ACC112 (cell line): ENCODE measurements around the gene SLC35G3.

Experiments
- H2AFZ ChIP-seq: fragments of 200-600 bp; sonication (generic); one replicate; pipeline ENCODE4 v1.6.0; 2017; ENCODE audit warnings: antibody characterized with exemption, low read length; ENCODE audit not compliant: unreplicated experiment
- H3K27ac ChIP-seq: fragments of 200-600 bp; sonication (generic); 2 replicates; pipeline ENCODE4 v1.5.1; 2014; ENCODE audit warnings: low read depth, mild to moderate bottlenecking, antibody characterized with exemption, low read length, moderate library complexity
- H3K27me3 ChIP-seq: fragments of 200-600 bp; sonication (generic); 2 replicates; pipeline ENCODE4 v1.6.1; 2014; ENCODE audit warnings: mild to moderate bottlenecking, antibody characterized with exemption, low read length, moderate library complexity, mixed read lengths; ENCODE audit not compliant: insufficient read depth
- H3K36me3 ChIP-seq: fragments of 200-600 bp; sonication (generic); 2 replicates; pipeline ENCODE4 v1.6.1; 2016; ENCODE audit warnings: mild to moderate bottlenecking, antibody characterized with exemption, low read length, moderate library complexity, mixed read lengths; ENCODE audit not compliant: insufficient read depth
- H3K4me1 ChIP-seq: fragments of 200-600 bp; sonication (generic); one replicate; pipeline ENCODE4 v1.6.1; 2016; ENCODE audit warnings: low read length, mixed read lengths; ENCODE audit not compliant: insufficient read depth, unreplicated experiment, control insufficient read depth
- H3K4me3 ChIP-seq: fragments of 200-600 bp; sonication (generic); 2 replicates; pipeline ENCODE4 v1.5.1; 2014; ENCODE audit warnings: mild to moderate bottlenecking, low read depth, low read length
- H3K79me2 ChIP-seq: fragments of 200-600 bp; sonication (generic); one replicate; pipeline ENCODE4 v1.6.0; 2016; ENCODE audit warnings: low read length; ENCODE audit not compliant: control insufficient read depth, unreplicated experiment, insufficient read depth

The SLC35G3 gene

DNA sequence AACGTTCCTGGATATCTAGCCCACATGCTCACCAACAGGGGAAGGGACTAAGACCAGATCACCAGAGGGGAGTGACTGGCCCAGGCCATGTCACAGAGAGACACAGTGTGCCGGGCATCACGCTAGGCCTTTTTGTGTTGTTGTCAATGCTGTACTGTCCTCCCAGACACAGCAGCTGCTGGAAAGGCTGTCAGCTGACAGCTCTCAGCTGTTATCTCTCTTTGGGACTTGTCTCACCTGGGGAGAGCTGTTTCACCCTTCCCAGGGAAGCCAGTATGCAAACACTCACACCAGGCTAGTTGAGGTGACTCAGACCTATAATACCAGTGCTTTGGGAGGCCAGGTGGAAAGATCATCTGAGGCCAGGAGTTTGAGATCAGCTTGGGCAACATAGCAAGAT, 27.1 kb downstream of the SLC35G3 start:
- no peaks in the 10 kb centered on the region for H3K27me3 ChIP-seq
- peaks cover 5% of the 10 kb centered on the region for H3K4me1 ChIP-seq
- no peak overlapping the region for H3K4me3 ChIP-seq
- no peak overlapping the region for H3K27ac ChIP-seq
- H3K36me3 ChIP-seq: no peaks in the 10 kb centered on the region
- no peak overlapping the region for H2AFZ ChIP-seq
- H3K79me2 ChIP-seq: no peaks in the 10 kb centered on the region

DNA sequence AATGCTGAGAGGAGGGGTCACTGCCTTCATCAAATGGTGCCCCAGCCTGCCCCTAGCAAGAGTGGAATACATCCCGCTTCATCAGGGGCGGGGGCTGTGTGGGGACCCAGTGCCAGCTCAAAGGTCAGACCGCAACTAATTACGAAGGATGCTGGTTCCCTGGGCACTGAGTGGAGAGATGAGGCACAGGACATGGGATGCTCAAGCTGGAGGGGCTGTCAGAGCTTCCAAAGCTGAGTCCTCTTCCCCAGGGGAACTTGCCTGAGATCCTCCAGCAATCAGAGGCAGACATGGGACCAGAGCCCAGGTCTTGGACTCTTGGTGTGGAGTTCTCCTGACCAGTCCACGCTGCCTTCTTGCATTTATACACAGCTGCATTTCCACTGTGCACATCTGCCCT, 27.7 kb downstream of the SLC35G3 start:
- Histone ChIP-seq H2AFZ (no peak overlapping the region), H3K79me2 (no peaks in the 10 kb centered on the region), H3K4me3 (no peak overlapping the region), H3K4me1 (peaks cover 1% of the 10 kb centered on the region), H3K27ac (no peak overlapping the region), H3K36me3 (no peaks in the 10 kb centered on the region), H3K27me3 (0 out of 2 replicates have a peak, but pooled peaks cover 4% of the 10 kb centered on the region)

- Histone ChIP-seq H3K4me3 (no peak overlapping the region), H2AFZ (no peak overlapping the region), H3K4me1 (no peaks in the 10 kb centered on the region), H3K27me3 (peaks cover 14% of the 10 kb centered on the region), H3K79me2 (no peaks in the 10 kb centered on the region), H3K27ac (no peak overlapping the region), H3K36me3 (no peaks in the 10 kb centered on the region)
Observed at GRCh38 chr17:35164716-35165115, 29.5 kb downstream of the SLC35G3 start.

DNA sequence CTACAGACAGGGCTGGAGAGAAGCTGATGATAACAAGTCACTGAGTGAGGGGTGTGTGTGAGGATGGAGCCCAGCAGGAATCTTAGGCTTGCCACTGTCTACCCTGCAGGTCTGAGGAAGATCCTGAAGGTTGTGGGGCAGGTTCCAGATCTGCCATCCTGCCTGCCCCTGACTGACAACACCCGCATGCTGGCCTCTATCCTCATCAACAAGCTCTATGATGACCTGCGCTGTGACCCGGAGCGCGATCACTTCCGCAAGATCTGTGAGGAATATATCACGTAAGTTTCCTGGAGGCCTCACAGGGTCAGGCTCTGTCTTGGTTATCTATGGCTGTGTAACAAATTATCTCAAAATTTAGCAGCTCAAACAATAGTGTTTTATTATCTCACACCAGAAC, 30.3 kb downstream of the SLC35G3 start:
- Histone ChIP-seq H3K4me1 (no peaks in the 10 kb centered on the region), H3K27ac (no peak overlapping the region), H2AFZ (no peak overlapping the region), H3K36me3 (no peaks in the 10 kb centered on the region), H3K79me2 (no peaks in the 10 kb centered on the region), H3K4me3 (no peak overlapping the region), H3K27me3 (peaks cover 18% of the 10 kb centered on the region)

DNA sequence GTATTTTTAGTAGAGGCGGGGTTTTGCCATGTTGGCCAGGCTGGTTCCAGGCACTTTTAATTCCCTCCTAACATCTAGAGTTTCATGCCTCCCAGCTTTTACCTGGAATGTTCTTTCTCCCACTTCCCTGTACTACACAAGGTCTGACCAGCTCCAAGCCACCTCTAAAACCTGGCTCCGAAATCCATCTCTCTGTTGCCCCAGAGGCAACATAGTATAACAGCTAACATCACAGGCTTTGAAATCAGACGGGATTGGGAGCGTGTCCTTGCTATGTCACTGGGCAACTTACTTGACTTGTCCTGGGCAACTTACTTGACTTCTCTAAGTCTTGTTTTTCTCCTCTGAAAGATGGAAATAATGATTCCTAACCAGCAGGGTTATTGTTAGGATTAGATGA, 31.4 kb downstream of the SLC35G3 start:
- Histone ChIP-seq H3K4me1 (no peaks in the 10 kb centered on the region), H3K4me3 (no peak overlapping the region), H3K79me2 (no peaks in the 10 kb centered on the region), H2AFZ (no peak overlapping the region), H3K27me3 (peaks cover 18% of the 10 kb centered on the region), H3K27ac (no peak overlapping the region), H3K36me3 (no peaks in the 10 kb centered on the region)

GRCh38 chr17:35161281-35161761, 32.9 kb downstream of the SLC35G3 start:
- H3K79me2 ChIP-seq: no peaks in the 10 kb centered on the region
- no peaks in the 10 kb centered on the region for H3K4me1 ChIP-seq
- peaks cover 18% of the 10 kb centered on the region for H3K27me3 ChIP-seq
- no peak overlapping the region for H3K4me3 ChIP-seq
- no peaks in the 10 kb centered on the region for H3K36me3 ChIP-seq
- no peak overlapping the region for H3K27ac ChIP-seq
- no peak overlapping the region for H2AFZ ChIP-seq

GRCh38 chr17:35160354-35161201, 33.6 kb downstream of the SLC35G3 start:
- H3K4me1 ChIP-seq: no peaks in the 10 kb centered on the region
- H3K27ac ChIP-seq: no peak overlapping the region
- H3K4me3 ChIP-seq: no peak overlapping the region
- peaks cover 18% of the 10 kb centered on the region for H3K27me3 ChIP-seq
- H3K79me2 ChIP-seq: no peaks in the 10 kb centered on the region
- no peaks in the 10 kb centered on the region for H3K36me3 ChIP-seq
- no peak overlapping the region for H2AFZ ChIP-seq

DNA sequence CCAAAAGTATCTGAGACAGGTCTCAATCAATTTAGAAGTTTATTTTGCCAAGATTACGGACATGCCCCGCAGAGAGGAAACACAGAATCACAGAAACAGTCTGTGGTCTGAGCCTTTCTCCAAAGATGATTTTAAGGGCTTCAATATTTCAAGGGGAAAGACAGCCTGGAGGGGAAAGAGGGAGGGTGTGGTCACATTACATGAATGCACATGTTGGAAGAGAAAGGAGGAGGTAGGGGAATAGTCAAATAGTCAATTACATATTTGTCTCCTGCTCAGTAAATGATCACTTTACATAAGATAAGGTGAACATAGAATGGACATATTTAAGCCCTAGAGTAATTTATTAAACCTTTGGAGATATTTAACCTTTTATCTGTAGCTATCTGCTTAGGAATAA, 34.3 kb downstream of the SLC35G3 start:
- no peaks in the 10 kb centered on the region for H3K4me1 ChIP-seq
- H3K36me3 ChIP-seq: no peaks in the 10 kb centered on the region
- H3K79me2 ChIP-seq: no peaks in the 10 kb centered on the region
- peaks cover 18% of the 10 kb centered on the region for H3K27me3 ChIP-seq
- no peak overlapping the region for H3K4me3 ChIP-seq
- no peak overlapping the region for H2AFZ ChIP-seq
- no peak overlapping the region for H3K27ac ChIP-seq

DNA sequence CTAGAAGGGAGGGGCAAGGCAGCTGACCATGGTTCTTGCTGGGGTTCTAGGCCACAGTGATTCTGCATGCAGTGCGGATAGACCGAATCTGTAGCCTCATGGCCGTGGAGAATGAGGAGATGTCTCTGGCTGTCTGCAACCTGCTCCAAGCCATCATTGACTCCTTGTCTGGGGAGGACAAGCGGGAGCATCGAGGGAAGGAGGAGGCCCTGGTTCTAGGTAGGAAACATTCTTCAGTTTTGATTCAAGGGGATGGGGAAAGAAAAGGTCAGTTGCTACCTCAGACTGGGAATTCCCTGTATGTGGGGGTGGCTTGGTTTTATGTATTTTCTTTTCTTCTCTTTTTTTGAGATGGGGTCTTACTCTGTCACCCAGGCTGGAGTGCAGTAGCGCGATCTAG, 38.9 kb downstream of the SLC35G3 start:
- Histone ChIP-seq H3K27ac (no peak overlapping the region), H2AFZ (no peak overlapping the region), H3K4me1 (no peaks in the 10 kb centered on the region), H3K79me2 (no peaks in the 10 kb centered on the region), H3K27me3 (peaks cover 12% of the 10 kb centered on the region; the same call in 1 of the 2 replicates), H3K36me3 (no peaks in the 10 kb centered on the region), H3K4me3 (no peak overlapping the region)

DNA sequence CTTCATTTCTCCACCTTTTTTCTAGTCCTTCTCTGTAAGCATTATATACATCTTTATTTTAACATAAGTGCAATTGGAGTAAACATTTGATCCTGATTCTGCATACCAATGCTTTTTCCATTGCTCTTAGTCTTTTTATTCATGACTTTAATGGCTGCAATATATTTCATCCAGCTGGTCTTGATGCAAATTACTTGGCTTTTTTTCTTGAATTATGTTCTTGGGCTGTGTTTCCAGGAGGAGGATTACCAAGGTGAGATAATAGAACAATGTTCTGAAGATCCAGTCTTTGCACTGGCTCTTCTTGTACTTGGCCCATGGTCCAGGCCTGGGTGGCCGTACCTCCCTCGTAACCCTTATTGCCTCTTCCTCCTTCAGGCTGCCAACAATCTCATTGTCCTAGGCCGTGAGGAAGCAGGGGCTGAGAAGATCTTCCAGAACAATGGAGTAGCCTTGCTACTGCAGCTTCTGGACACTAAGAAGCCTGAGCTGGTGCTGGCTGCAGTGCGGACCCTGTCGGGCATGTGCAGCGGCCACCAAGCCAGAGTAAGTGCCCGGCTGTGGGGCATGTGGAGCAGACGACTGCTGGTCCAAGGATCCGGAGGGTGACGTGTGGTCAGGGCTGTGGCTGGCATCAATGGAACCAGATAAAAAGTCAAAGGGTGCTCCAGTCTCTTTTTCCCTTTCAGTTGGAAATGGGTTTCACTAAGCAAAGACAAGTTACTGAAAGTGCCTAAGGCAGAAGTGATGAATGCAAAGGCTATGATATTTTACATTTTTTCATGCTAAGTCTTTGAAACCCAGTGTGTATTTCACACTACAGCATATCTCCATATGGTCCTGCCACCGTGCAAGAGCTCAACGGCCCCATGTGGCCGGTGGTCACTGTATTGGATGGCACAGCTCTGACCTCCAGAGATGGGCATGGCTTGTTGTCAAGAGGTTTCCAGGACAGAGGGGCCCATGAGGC, 39.7 kb downstream of the SLC35G3 start:
- no peaks in the 10 kb centered on the region for H3K79me2 ChIP-seq
- no peak overlapping the region for H3K4me3 ChIP-seq
- H3K27me3 ChIP-seq: peaks cover 11% of the 10 kb centered on the region; the same call in 1 of the 2 replicates
- no peak overlapping the region for H2AFZ ChIP-seq
- no peaks in the 10 kb centered on the region for H3K36me3 ChIP-seq
- H3K27ac ChIP-seq: no peak overlapping the region
- no peaks in the 10 kb centered on the region for H3K4me1 ChIP-seq
